Trophoblast cell (in vitro differentiated cells and primary cell): ENCODE results near the gene CST9.

Experiments used
- DNase-seq, 2 donors: peaks; one replicate each; pipeline ENCODE4 v3.0.0-alpha.2; 2016
- H2AFZ ChIP-seq: 2 replicates; pipeline ENCODE4 v1.6.1; 2013; ENCODE audit warnings: low read length, moderate library complexity, mild to moderate bottlenecking; ENCODE audit not compliant: insufficient read depth, poor library complexity
- H2AK5ac ChIP-seq: 2 replicates; pipeline ENCODE4 v1.6.1; 2013; ENCODE audit warnings: mild to moderate bottlenecking, low read length
- H2BK120ac ChIP-seq: 2 replicates; pipeline ENCODE4 v1.6.1; 2013; ENCODE audit warnings: low read length, mild to moderate bottlenecking, moderate library complexity; ENCODE audit not compliant: insufficient read depth, poor library complexity
- H2BK12ac ChIP-seq: 2 replicates; pipeline ENCODE4 v1.6.1; 2013; ENCODE audit warnings: mild to moderate bottlenecking, low read length, moderate library complexity
- H2BK5ac ChIP-seq: 2 replicates; pipeline ENCODE4 v1.6.1; 2013; ENCODE audit warnings: low read length, low read depth, moderate library complexity, mild to moderate bottlenecking; ENCODE audit not compliant: poor library complexity
- H3K14ac ChIP-seq: 2 replicates; pipeline ENCODE4 v1.6.1; 2013; ENCODE audit warnings: mild to moderate bottlenecking, low read length
- H3K18ac ChIP-seq: 2 replicates; pipeline ENCODE4 v1.6.1; 2013; ENCODE audit warnings: mild to moderate bottlenecking, low read length
- H3K23ac ChIP-seq: 2 replicates; pipeline ENCODE4 v1.6.1; 2013; ENCODE audit warnings: low read length
- H3K27ac ChIP-seq: 2 replicates; pipeline ENCODE4 v1.5.1; 2013; ENCODE audit warnings: low read depth, mild to moderate bottlenecking, inconsistent platforms, low read length, moderate library complexity
- H3K27me3 ChIP-seq: 2 replicates; pipeline ENCODE4 v1.6.1; 2013; ENCODE audit warnings: inconsistent platforms, mild to moderate bottlenecking, low read length, moderate library complexity; ENCODE audit not compliant: insufficient read depth
- H3K36me3 ChIP-seq, 2 experiments: 1 replicate in 1 of 2; 2 replicates in 1 of 2; pipeline ENCODE4 v1.6.1; 2013; ENCODE audit warnings: low read length in 2 of 2, mild to moderate bottlenecking in 2 of 2, moderate library complexity in 1 of 2; ENCODE audit not compliant: insufficient read depth in 2 of 2, control insufficient read depth in 1 of 2
- H3K4ac ChIP-seq: 2 replicates; pipeline ENCODE4 v1.6.1; 2013; ENCODE audit warnings: low read depth, mild to moderate bottlenecking, low read length, moderate library complexity
- H3K4me1 ChIP-seq, 2 experiments: 1 replicate in 1 of 2; 2 replicates in 1 of 2; pipeline ENCODE4 v1.6.1; 2013; ENCODE audit warnings: low read length in 2 of 2, mild to moderate bottlenecking in 2 of 2, moderate library complexity in 1 of 2; ENCODE audit not compliant: insufficient read depth in 2 of 2, control insufficient read depth in 1 of 2
- H3K4me2 ChIP-seq: 2 replicates; pipeline ENCODE4 v1.6.1; 2013; ENCODE audit warnings: inconsistent platforms, mild to moderate bottlenecking, low read length, moderate library complexity
- H3K4me3 ChIP-seq: 2 replicates; pipeline ENCODE4 v1.5.1; 2013; ENCODE audit warnings: mild to moderate bottlenecking, low read depth, low read length, inconsistent platforms
- H3K79me1 ChIP-seq: one replicate; pipeline ENCODE4 v1.6.1; 2013; ENCODE audit warnings: low read length
- H3K79me2 ChIP-seq: 2 replicates; pipeline ENCODE4 v1.6.1; 2013; ENCODE audit warnings: low read length, mild to moderate bottlenecking; ENCODE audit not compliant: control insufficient read depth, insufficient read depth, poor library complexity
- H3K9ac ChIP-seq: 2 replicates; pipeline ENCODE4 v1.6.1; 2013; ENCODE audit warnings: mild to moderate bottlenecking, low read length
- H3K9me3 ChIP-seq: 2 replicates; pipeline ENCODE4 v1.6.1; 2013; ENCODE audit warnings: low read depth, mild to moderate bottlenecking, control low read depth, inconsistent platforms, low read length; ENCODE audit not compliant: insufficient read depth
- H4K12ac ChIP-seq: 2 replicates; pipeline ENCODE4 v1.6.1; 2013; ENCODE audit warnings: low read depth, mild to moderate bottlenecking, low read length, moderate library complexity
- H4K8ac ChIP-seq: 2 replicates; pipeline ENCODE4 v1.6.1; 2013; ENCODE audit warnings: low read depth, mild to moderate bottlenecking, low read length, moderate library complexity
- H4K91ac ChIP-seq: one replicate; pipeline ENCODE4 v1.6.1; 2013; ENCODE audit warnings: low read depth, mild to moderate bottlenecking, low read length, moderate library complexity
- WGBS: extraction: QIAGEN DNeasy Blood & Tissue Kit; methylation state at CpG from one replicate; pipeline ENCODE4 v1.1.7; 2013; ENCODE audit warnings: missing lambda C conversion rate; ENCODE audit not compliant: insufficient read length, insufficient coverage; ENCODE audit errors: extremely low coverage; 5-methylcytosine and 5-hydroxymethylcytosine counted together

Gene CST9

DNA sequence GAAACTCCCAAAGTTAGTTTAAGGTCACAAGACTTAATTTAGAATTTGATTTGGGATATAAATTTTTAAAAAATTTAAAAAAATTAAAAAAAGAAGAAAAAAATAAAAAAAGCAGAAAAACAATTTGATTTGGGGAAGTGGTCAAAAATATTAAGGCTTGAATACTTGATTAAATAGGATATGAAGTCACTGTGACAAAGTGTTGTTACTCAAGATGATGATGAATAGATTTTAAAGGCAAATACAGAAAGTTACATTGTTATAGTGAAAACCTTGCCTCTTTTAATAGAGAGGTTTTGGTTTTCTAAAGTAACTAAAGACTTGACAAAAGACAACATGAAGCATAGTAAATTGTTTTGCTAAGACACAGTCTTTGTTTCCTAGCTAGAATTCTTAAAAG is 7.2 kb downstream of the CST9 start:
- Histone ChIP-seq H3K18ac (no peak overlapping the region), H2BK5ac (no peak overlapping the region), H4K8ac (no peak overlapping the region), H3K23ac (no peak overlapping the region), H4K12ac (no peak overlapping the region), H2BK120ac (no peak overlapping the region), H3K14ac (no peak overlapping the region), H3K4me1 (peaks cover 2 to 4% of the 10 kb centered on the region in 2 experiments), H3K79me2 (no peaks in the 10 kb centered on the region), H3K4me3 (no peak overlapping the region), H4K91ac (no peak overlapping the region), H3K79me1 (no peaks in the 10 kb centered on the region), H3K9me3 (peaks cover 4% of the 10 kb centered on the region), H2AFZ (no peak overlapping the region), H3K4ac (no peak overlapping the region), H3K9ac (no peak overlapping the region), H2BK12ac (no peak overlapping the region), H3K4me2 (no peak overlapping the region), H3K27ac (no peak overlapping the region), H2AK5ac (no peak overlapping the region), H3K27me3 (no peaks in the 10 kb centered on the region), H3K36me3 (no peaks in the 10 kb centered on the region)
- DNase-seq = no peak

DNA sequence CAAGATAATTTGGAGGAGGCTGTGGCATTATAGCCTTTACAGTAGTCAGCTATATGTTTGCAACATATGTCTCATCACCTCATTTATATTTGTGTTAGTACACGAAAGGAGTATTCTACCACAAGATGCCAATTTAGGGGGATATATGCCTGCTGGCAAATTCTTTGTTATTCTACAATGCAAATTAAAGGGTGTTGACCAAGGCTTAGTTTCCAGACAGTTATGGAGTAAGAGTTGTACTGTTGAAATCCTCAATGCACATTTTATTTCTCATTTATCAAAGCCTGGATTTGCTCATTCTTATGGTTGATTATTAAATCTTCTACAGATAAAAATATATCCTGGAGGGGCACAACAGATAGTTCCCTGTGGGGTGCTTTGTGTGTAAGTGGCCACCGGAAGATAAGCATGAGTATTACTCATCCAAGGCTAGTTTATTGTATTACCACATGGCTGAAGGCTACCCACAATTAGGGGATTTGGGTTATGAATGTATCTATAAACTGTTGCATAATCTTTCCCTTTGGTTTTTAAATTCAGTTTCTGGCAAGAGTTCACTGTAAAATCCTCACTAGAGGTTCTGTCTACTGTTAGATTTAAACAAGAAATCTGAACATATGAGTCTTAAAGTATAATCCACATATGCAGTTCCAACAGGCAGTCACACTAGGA is 9.0 kb downstream of the CST9 start:
- H3K79me2 ChIP-seq = no peaks in the 10 kb centered on the region
- H3K4me1 ChIP-seq = peaks cover 0 to 1% of the 10 kb centered on the region in 2 experiments
- no peaks in the 10 kb centered on the region for H3K36me3 ChIP-seq
- no peak overlapping the region for H2AFZ ChIP-seq
- H4K91ac ChIP-seq = no peak overlapping the region
- no peak overlapping the region for H3K18ac ChIP-seq
- H3K9ac ChIP-seq = no peak overlapping the region
- DNase-seq = no peak
- no peak overlapping the region for H3K14ac ChIP-seq
- no peak overlapping the region for H2BK120ac ChIP-seq
- no peaks in the 10 kb centered on the region for H3K79me1 ChIP-seq
- no peak overlapping the region for H3K4me2 ChIP-seq
- no peak overlapping the region for H4K12ac ChIP-seq
- peaks cover 2% of the 10 kb centered on the region for H3K9me3 ChIP-seq
- H3K27me3 ChIP-seq = no peaks in the 10 kb centered on the region
- H3K4me3 ChIP-seq = no peak overlapping the region
- H2BK5ac ChIP-seq = no peak overlapping the region
- H3K23ac ChIP-seq = no peak overlapping the region
- no peak overlapping the region for H2BK12ac ChIP-seq
- no peak overlapping the region for H2AK5ac ChIP-seq
- H3K4ac ChIP-seq = no peak overlapping the region
- no CpG with 5 or more reads among the region's 2 CpGs for WGBS
- H4K8ac ChIP-seq = no peak overlapping the region
- H3K27ac ChIP-seq = no peak overlapping the region

DNA sequence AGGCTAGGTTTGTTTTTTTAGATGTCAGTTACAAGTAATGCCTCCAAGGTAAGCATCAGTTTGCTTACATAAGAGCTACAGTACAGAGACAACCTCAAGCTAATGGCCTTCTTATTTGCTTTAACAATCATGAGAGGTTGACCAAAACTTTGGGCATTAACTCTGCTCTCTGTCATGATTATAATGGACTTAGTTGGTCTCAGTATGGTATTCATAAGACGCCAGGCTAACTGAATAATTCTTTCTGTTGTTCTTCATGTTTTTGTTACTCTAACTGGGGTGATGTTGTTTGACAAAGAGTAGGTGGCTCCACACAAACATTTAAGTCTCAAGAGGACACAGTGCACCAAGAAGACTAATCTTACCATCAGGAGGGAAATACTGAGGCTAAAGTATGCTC is 9.8 kb downstream of the CST9 start:
- Histone ChIP-seq H3K36me3 (no peaks in the 10 kb centered on the region), H3K4ac (no peak overlapping the region), H2BK120ac (no peak overlapping the region), H3K18ac (no peak overlapping the region), H2BK12ac (no peak overlapping the region), H3K79me2 (no peaks in the 10 kb centered on the region), H4K91ac (no peak overlapping the region), H3K27ac (no peak overlapping the region), H3K14ac (no peak overlapping the region), H3K4me3 (no peak overlapping the region), H2AFZ (no peak overlapping the region), H3K9ac (no peak overlapping the region), H4K8ac (no peak overlapping the region), H3K4me2 (no peak overlapping the region), H2BK5ac (no peak overlapping the region), H3K9me3 (peaks cover 2% of the 10 kb centered on the region), H3K27me3 (no peaks in the 10 kb centered on the region), H2AK5ac (no peak overlapping the region), H3K4me1 (peaks cover 0 to 1% of the 10 kb centered on the region in 2 experiments), H4K12ac (no peak overlapping the region), H3K23ac (no peak overlapping the region), H3K79me1 (no peaks in the 10 kb centered on the region)
- whole genome bisulfite sequencing = no CpG with 5 or more reads among the region's 1 CpG
- DNase-seq = no peak

- no peaks in the 10 kb centered on the region for H3K4me1 ChIP-seq
- no peak overlapping the region for H4K8ac ChIP-seq
- no peaks in the 10 kb centered on the region for H3K79me2 ChIP-seq
- H4K91ac ChIP-seq = no peak overlapping the region
- DNase-seq = no peak
- no peak overlapping the region for H3K4me2 ChIP-seq
- no peak overlapping the region for H2BK5ac ChIP-seq
- no peak overlapping the region for H2BK12ac ChIP-seq
- no peak overlapping the region for H3K18ac ChIP-seq
- H2AFZ ChIP-seq = no peak overlapping the region
- H3K23ac ChIP-seq = no peak overlapping the region
- H3K4ac ChIP-seq = no peak overlapping the region
- H3K27ac ChIP-seq = no peak overlapping the region
- H3K79me1 ChIP-seq = no peaks in the 10 kb centered on the region
- no peak overlapping the region for H2BK120ac ChIP-seq
- H3K27me3 ChIP-seq = no peaks in the 10 kb centered on the region
- H3K36me3 ChIP-seq = no peaks in the 10 kb centered on the region
- no peak overlapping the region for H3K9ac ChIP-seq
- H3K4me3 ChIP-seq = no peak overlapping the region
- WGBS = no CpG with 5 or more reads among the region's 10 CpGs
- no peak overlapping the region for H3K14ac ChIP-seq
- no peak overlapping the region for H2AK5ac ChIP-seq
- no peak overlapping the region for H4K12ac ChIP-seq
- H3K9me3 ChIP-seq = no peaks in the 10 kb centered on the region
Measured at GRCh38 chr20:23588434-23589403, 17.0 kb downstream of the CST9 start.
